NCI-H187 (cell line): Measurements from ENCODE around the gene DAP3.

Experiments
- DNase-seq, 2 experiments: peaks; one replicate each; lab custom pipeline; 2025; lab: John Stamatoyannopoulos, UW

The DAP3 gene

GRCh38 chr1:155776414-155776813 is 87.5 kb downstream of the DAP3 start:
- DNase-seq: no peak

DNA sequence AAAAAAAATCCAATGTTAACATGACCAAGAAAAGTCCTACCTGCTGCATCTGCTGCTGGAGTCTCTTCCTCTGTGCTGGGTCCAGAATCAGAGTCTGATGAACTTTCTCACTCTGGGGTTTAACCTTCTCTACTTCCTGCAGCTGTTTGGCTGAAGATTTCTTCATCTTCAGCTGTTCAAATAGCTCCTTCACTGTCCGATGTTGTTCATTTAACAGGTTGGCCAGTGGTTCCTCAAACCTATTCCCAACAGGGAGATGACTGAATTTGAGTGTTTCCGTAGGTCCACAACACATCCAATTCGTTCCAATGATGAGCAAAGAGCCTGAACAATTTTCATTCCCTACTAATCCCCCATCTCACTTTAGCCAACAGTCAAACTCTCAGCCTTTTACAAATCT is 88.7 kb downstream of the DAP3 start:
- DNase-seq: no peak
